Activated T-helper 9 cell treated with anti-CD3 and anti-CD28 coated beads, Interleukin-2, amount 50 U/mL, for 16 hours (primary cell): Measurements from ENCODE around the gene DNPEP.
"Not testable (repeated sequence)": the region's sequence is repeated elsewhere in the genome, so short reads cannot be mapped to it uniquely, and the experiment has no call there.

Experiments
- DNase-seq: peaks from one replicate; pipeline ENCODE4 v3.0.0-alpha.2; 2020; ENCODE audit warnings: low read depth

Gene DNPEP

DNA sequence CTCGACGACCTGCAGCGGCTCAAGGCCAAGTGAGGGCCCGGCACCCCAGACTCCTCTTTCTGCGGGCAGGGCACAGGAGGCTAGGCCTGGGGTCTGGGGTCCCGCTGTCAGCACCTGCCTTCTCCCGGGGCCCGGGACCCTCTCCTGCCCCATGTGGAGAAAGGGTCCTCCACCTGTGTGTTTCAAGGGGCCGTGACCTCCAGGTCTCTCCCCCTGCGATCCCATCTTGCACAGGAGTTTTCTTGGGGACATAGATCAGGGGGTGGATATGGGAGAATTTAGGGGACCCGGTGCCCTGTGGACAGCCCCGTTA, 31.3 kb upstream of the DNPEP start:
- DNase-seq = no peak

DNA sequence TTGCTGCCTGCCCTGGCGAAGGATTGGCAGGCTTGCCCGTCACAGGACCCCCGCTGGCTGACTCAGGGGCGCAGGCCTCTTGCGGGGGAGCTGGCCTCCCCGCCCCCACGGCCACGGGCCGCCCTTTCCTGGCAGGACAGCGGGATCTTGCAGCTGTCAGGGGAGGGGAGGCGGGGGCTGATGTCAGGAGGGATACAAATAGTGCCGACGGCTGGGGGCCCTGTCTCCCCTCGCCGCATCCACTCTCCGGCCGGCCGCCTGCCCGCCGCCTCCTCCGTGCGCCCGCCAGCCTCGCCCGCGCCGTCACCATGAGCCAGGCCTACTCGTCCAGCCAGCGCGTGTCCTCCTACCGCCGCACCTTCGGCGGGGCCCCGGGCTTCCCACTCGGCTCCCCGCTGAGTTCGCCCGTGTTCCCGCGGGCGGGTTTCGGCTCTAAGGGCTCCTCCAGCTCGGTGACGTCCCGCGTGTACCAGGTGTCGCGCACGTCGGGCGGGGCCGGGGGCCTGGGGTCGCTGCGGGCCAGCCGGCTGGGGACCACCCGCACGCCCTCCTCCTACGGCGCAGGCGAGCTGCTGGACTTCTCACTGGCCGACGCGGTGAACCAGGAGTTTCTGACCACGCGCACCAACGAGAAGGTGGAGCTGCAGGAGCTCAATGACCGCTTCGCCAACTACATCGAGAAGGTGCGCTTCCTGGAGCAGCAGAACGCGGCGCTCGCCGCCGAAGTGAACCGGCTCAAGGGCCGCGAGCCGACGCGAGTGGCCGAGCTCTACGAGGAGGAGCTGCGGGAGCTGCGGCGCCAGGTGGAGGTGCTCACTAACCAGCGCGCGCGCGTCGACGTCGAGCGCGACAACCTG, 30.7 kb upstream of the DNPEP start, which contains the start of gene DES:
Gene DES, plus strand, starts transcription at position 223 of the 857 bp plus-strand sequence. Its CDS starts 86 bp downstream, at position 309.
- no peak for DNase-seq

DNA sequence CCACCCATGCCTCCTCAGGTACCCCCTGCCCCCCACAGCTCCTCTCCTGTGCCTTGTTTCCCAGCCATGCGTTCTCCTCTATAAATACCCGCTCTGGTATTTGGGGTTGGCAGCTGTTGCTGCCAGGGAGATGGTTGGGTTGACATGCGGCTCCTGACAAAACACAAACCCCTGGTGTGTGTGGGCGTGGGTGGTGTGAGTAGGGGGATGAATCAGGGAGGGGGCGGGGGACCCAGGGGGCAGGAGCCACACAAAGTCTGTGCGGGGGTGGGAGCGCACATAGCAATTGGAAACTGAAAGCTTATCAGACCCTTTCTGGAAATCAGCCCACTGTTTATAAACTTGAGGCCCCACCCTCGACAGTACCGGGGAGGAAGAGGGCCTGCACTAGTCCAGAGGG, 29.7 kb upstream of the DNPEP start:
- no peak for DNase-seq

DNA sequence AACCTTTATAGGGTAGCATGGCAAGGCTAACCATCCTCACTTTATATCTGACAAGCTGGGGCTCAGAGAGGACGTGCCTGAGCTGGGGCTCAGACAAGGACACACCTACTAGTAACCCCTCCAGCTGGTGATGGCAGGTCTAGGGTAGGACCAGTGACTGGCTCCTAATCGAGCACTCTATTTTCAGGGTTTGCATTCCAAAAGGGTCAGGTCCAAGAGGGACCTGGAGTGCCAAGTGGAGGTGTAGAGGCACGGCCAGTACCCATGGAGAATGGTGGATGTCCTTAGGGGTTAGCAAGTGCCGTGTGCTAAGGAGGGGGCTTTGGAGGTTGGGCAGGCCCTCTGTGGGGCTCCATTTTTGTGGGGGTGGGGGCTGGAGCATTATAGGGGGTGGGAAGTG, 29.2 kb upstream of the DNPEP start:
- DNase-seq = no peak

DNA sequence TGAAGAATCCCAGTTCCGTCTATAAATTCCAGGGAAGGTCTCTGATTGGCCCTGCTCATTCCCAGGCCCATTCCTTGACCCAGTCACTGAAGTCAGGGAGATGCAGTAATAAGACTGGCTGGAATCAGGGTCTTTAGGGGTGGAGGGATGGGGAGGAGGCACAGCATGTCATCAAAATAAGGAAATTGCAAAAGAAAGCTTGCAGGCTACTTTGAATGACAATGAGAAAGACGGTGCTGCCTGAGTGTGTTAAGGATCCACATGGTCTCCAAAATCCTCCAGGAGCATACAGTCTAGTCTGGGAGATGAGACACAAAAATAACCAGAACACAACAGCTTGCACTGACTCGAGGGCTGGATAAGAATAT, 28.5 kb upstream of the DNPEP start:
- no peak for DNase-seq

DNA sequence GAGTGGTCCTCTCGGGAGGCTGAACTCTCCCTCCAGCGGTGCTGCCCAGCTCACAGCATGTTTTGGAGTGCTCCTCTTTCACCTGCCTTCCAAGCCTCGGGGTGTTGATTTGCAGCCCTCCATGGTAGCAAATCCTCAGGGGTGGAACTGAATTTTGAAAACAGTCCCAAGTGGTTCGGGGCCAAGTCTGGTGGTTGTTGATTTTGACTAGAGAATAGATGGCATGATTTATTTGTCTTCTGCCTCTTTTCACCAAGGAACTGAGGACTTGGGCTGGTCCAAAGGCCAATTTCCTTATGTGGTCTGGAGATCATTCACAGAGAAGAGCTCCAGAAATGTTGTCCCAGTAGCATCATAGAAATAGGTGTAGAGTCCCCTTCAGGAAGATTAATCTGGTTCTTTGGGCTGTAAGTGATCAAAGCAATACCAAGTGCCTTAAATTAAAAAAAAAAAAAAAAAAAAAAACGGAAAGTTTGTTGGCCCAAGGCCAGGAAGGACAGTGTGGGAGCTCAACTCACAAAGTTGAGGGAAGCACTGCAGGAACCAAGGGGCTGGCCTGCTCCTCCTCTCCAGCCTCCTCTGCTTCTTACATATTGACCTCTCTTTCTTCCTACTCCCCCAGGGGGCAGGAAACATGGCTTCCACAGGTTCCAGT, 28.0 kb upstream of the DNPEP start:
- no peak for DNase-seq

DNA sequence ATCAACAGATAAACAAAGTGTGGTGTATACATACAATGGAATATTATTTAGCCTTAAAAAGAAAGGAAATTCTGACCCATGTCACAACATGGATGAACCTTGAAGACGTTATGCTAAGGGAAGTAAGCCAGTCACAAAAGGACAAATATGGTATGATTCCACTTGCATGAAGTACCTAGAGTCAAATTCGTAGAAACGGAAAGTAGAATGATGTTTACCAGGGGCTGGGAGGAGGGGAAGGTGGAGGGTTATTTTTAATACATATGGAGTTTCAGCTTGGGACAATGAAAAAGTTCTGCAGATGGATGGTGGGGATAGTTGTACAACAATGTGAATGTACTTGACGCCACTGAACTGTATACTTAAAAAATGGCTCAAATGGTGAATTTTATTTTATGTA, 27.1 kb upstream of the DNPEP start:
- no peak for DNase-seq

DNA sequence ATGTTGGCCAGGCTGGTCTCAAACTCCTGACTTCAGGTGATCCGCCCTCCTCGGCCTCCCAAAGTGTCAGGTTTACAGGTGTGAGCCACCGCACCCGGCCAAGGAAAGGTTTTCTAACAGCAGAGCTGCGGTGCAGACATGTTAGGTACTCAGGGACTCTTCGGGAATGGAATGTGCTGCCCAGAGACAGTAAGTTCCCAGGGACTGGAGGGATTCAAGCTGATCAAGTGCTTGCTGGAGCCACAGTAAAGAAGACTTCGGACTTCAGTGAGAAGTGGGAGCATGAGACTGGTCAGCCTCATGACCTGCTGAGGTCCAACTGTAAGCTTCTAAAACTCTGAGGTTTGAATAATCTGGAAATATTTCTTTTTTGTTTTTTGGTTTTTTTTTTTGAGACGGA, 22.7 kb upstream of the DNPEP start:
- DNase-seq = no peak

DNA sequence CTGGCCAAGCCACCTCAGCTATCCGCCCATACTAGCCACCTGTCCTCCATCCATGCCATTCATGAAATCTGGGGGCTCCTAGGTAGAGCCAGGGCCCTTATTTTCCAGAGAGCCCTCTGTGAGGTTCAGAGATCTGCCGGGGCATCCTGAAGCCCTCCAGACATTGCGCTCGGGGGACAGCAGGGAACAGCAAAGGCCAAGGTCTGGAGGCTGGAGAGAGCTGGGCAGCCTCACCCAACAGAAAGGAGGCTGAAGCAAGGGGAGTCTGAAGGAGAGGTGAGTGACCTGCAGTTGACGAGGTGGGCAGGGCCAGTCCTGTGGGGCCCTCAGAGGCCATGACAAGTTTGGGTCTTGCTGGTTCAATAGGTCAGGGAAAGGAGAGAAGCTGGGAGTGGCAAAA, 21.9 kb upstream of the DNPEP start:
- DNase-seq = no peak

DNA sequence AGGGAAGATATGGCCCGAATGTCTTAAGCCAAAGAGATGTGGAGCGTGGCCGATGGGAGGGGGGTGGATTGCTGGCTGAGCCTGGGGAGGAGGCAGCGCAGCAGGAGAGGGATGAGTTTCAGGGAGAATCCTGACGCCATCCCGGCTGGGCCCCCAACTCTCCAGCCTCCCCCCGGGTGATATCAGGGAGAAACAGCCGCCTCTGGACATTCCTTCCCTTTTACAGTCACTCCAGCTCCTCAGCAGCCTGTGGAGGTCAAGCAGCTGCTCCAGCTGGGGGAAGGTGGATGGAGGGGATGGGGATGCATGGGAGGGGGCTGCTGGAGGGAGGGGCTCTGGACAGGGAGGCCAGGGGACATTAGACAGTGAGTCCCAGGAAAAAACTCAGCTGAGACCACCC, 20.9 kb upstream of the DNPEP start:
- DNase-seq = no peak

DNA sequence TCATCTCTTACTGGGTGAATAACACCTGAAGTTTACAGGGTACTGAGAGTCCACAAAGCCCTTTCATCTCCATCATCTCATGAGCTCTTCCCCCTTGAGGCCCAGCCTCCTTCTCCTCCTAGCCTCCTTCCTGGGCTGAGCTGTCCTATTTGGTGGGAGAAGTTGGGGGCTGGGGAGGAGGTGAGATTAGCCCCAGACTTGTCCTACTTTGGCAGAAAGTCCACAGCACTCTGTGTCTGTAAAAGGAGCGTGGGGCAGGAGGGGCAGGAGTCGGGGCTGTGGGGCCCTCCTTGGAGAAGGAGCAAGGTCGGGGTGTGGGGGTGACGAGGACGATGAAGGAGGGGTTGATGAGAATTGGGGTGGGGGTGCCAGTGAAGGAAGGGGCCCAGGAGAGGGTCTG, 20.5 kb upstream of the DNPEP start:
- DNase-seq = no peak

DNA sequence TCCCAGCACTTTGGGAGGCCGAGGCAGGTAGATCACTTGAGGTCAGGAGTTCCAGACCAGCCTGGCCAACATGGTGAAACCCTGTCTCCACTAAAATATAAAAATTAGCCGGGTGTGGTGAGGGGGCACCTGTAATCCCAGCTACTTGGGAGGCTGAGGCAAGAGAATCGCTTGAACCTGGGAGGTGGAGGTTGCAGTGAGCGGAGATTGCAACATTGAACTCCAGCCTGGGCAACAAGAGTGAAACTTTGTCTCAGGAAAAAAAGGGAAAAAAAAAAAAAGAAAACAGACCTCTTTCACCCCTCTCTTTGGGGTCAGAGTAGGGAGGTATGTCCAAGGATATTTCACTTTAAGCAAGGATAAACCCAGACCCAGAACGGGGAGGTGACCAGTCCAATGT, 19.6 kb upstream of the DNPEP start:
- DNase-seq = not testable (repeated sequence)

DNA sequence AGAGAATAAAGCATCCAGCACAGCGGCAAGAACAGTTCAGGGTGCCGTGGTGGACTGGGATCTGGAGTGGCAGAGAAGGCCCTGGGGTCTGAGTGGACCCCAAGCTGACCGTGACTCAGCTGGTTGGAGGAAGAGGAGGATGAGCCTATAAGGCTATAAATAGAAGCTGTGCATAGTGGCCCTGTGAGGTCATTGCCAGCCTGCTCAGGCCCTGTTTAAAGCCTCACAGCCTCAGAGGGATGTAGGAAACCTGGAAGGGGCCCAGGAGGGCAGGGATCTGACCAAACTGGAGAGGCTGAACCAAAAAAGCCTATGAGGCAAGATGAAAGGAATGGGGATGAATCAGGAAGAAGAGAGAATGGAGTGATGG, 19.1 kb upstream of the DNPEP start:
- no peak for DNase-seq

DNA sequence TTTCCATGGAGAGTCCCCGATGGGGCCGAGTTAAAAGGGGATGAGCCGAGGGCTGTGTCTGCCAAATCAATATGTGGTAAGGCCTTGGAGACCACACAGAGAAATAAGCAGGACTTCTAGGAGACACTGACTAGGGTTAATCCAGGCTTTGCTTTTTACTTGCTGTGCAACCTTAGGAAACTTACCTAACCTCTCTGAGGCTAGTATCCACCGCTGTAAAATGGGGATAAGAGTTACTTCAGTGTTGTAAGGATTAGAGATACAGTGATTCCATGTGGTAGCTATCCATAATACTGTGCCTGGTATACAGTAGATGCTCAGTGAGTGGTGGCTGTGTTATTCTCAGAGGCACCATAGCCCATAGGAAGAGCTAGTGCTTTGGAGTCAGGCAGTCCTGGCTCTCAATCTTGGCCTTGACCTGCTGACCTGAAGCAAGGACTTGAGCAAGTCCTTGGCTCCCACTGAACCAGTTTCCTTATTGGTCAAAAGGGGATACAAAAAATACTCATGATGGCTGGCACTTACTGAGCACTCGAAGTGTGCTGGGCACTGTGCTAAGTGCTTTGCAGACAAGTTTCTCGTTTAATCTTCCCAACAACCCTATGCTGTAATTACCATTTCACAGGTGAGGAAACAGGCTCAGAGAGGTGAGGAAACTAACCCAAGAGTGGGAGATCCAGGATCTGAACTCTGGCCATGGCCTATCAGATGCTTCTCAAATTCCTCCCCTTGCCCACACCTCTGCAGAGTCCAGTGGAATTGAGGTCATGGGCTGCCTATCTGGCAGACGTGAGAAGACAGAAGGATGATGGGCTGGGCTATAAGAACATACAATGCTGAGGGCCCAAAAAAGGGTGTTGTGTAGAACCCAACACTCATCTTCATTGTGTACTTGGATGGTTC, 18.5 kb upstream of the DNPEP start:
- no peak for DNase-seq

DNA sequence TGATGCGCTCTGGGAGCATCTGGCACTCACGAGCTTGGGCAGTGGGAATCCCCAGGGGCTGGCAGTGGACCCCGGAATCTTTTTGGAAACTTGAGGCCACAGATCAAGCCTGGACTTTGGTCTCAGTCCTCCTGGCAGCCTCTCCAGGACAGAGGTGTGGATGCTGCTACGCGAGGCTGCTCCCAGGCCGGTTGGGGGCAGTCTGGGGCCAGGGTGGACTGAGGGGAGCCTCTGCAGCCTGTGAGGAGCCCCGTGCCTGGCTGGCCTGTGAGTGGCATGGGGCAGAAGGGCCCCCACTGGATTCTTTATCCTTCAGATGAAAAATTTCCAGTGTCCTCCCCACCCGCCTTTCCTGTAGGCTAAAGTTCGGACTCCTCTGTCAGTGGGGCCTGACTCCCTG, 17.7 kb upstream of the DNPEP start:
- DNase-seq = no peak

DNA sequence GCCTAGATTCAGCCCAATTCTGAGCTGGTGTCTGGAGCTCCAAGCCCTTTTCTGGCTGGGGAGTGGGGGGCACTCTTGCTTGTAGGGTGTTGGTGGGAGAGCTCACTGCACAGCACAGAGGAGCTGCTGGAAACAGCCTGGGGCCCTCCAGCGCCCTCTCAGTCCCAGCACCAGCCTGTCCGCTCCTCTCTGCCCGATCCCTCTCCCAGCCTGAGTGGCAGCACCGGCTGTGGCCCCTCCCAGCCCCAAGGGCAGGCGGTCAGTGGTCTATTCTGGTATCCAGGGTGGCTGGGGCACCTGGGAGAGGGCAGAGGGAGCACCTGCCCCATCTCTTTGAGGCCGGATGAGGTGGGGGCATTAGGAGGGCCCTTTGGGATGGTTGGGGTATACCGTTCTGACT, 17.2 kb upstream of the DNPEP start:
- no peak for DNase-seq

DNA sequence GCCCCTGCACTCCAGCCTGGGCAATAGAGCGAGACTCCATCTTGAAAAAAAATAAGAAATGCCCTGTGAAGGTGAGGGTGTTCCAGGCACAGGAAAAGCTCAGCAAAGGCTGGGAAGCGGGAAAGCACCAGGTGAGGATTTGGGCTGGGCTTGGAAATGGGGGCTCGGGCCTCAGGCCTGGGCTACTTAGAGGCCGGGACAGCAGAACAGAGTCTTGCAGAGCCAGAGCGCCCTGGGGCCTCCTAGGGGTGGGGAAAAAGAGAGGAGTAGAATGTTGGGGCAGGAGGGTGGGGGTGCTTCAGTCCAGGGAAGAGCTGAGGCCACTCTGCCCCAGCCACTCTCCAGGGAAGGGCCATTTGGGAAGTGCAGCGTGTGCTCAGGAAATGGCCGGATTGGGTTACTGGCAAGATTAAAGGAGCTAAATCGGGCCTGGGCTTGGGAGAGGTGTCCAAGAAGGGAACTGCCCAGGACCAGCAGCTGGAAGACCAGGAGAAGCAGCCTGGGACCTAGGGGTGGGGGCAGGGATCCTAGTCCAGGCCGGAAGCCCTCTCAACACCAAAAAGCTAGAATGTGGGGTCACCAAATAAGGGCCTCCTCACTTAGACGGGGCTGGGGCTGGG, 16.7 kb upstream of the DNPEP start:
- no peak for DNase-seq

DNA sequence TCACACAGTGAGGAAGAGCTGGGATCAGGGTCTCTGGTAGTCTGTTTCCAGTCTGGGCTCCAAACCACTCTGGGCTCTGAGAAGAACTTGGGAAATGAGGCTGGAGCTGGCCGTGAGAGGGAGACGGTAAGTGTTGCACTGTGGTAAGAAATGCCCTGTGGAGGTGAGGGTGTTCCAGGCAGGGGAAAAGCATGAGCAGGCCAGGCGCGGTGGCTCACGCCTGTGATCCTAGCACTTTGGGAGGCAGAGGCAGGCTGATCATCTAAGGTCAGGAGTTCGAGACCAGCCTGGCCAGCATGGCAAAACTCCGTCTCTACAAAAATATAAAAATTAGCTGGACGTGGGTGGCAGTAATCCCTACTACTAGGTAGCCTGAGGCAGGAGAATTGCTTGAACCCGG, 16.1 kb upstream of the DNPEP start:
- DNase-seq = no peak

DNA sequence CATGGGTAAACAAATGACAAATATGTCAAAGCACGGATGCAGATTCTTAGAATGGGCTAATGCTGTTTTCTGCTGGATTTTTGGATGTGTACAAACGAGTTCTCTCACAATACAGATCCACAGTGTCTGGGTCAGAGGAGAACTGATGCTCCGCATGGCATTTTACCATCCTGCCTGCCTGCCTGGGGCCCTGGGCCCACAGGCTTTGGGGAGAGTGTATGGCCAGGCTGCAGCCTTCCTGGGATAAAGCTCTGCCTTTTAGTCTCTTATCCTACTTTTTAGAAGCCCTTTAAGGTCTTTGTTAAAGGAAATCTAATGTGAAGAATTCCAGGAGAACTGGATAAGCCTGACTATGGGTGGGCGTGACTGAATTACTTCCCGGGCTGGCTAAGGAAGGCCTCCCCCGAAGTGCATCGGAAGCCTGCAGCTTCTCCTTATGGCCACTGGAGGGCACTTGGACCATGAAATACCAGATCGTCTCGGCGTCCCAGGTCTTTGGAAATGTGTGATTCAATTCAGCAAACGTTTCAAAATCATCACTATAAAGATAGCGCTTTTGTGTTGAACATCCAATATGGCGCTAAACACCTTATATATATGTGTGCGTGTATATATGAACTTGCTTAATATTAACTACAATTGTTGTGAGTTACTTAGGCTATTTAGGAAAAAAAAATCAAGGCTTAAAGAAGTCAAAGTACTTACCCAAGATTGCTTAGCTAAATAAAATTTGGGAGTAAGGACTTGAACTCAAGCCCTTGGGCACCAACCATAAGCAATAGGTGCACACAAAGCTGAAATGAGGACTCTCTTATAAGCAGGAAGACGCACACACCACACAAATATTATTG, 15.2 kb upstream of the DNPEP start:
- DNase-seq = peak; percentile 31

DNA sequence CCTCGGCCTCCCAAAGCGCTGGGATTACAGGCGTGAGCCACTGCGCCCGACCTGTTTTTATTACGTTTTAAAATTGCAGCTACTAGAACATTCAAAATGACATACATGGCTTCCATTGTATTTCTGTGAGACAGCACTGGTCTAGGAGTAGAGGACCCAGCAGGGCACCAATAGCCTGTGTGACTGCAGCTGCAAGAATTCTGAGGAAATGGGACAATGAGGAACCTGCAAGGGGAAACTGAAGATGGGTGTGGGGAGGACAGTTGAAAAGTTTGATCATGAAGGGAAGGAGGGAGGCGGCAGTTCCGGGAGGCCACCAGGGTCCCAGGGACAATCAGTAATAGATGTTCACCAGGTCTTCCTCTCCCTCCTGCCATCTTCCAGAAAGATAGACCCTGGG, 13.9 kb upstream of the DNPEP start:
- no peak for DNase-seq

DNA sequence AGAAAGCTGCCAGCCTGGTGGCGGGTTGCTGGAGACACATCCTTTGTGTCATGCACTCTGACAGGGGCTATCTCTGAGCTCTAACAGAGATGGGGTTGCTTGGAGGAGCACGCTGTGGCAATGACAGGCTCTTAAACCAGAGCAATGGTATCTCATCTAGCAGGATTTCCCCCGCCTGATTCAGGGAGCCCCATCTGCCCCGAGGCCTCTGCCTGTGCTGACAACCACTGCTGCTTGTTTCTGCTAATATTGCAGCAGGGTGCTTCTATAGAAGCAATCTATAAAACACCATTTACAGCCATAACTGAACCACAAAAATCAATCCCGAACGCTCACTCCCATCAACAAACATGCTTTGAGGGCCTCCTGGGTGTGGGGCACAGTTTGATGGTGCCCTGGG, 12.8 kb upstream of the DNPEP start:
- DNase-seq = no peak
